ENCODE measurements around the gene DMD.
"Not testable (repeated sequence)": the region's sequence is repeated elsewhere in the genome, so short reads cannot be mapped to it uniquely, and the experiment has no call there.

The DMD gene

DNA sequence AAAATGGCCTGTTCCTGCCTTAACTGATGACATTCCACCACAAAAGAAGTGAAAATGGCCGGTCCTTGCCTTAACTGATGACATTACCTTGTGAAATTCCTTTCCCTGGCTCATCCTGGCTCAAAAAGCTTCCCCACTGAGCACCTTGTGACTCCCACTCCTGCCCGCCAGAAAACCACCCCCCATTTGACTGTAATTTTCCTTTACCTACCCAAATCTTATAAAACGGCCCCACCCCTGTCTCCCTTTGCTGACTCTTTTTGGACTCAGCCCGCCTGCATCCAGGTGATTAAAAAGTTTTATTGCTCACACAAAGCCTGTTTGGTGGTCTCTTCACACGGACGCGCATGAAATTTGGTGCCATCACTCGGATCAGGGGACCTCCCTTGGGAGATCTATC, 1833.5 kb downstream of the DMD start:
- DNase-seq, result not testable (repeated sequence)

DNA sequence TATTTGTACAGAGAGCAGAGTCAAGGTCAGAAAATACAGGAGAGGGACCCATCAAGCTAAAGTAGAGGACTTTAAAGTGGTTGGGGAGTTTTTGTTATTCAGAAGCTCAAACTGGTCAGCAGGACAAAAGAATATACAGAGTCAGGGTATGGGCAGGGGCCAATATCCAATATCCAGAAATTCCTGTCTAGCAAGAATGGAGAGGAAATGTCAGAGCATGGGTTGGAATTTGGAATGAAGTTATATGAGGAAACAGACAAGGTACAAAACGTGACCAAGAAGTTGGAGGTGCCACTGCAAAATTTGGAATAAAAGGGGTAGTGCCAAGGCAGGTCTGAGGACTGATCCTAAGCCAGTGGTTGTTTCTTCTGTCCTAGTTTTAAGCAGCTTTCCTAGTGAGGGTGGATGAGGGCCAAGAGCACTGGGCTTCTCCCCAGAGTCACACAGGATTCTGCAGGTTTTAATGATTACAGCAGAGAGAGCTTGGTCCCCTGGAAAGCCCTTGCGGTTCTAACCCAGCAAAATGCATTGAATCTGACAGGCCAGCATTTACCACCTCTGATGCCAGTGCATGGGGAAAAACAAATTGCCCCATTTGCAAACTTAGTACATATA, 1834.8 kb downstream of the DMD start:
- DNase-seq, result no peak

DNA sequence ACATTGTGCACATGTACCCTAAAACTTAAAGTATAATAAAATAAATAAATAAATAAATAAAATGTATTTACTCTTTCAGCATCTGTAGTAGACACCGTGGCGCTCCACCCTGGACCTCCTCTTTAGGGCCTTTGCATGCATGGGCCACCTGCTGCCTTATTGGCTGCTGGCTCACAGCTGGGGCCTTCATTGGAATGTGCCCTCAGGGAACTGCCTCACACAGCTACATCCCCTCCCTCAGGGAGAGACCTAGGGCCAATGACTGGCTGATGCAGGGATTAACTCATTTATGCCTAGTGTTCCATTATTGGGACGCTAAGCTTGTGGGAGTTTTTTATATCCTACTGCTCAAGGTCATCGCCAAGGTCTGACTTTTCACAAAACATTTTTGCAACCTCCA, 1836.6 kb downstream of the DMD start:
- no peak for DNase-seq

DNA sequence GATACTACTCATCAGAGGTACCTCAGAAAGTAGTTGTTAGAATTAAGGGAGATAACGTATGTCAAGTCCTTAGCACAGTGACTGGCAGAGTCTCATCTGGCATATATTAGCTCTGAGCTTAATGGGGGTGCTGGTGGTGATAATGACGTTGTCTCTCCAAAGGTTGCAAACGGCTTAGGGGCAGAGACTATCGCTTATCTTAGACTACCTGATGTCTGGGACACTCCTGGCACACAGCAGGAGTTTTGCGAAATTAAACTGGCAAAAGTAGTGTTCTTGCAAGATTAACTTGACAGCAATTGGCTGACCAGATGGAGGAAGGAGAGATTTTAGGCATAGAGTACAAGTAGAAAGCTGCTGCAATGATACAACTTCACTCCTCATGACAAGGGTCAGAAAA, 1839.4 kb downstream of the DMD start:
- DNase-seq, result no peak

DNA sequence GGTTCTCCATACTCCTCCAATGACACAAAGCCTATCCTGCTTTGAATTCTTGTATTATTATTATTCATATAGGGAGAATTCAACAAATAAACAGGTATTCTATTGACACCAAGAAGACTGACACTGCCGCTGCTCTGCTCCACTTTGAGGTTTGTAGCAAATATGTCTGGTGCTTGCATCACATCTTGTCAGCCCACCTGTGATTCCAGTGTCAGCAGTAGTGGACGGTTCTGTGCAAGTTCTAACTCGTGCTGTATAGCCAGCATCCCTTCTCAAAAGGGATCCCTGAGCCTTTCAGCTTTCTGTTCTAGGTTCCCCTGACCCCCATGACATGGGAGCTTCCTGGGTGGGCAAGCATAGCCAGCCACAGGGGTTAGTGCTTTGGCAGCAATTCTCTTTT, 1843.5 kb downstream of the DMD start:
- DNase-seq, result no peak

DNA sequence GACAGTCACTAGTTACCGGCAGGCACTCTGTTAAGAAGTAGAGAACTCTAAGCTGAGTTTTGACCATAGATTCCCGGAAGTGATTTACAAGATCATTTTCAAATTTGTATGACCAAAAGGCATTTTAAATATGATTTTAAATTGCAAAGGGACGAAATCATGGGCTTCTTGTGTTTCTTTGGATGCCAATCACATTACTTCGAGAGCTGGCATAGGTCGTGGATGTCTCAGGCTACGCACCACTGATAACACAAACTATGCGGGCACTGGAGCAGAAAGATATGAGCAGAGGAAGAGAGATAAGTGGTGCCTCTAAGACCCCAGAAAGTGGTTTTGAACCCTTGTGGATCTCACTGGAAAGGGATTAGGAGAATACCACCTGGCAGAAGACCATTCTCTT, 1845.3 kb downstream of the DMD start:
- DNase-seq, result no peak

DNA sequence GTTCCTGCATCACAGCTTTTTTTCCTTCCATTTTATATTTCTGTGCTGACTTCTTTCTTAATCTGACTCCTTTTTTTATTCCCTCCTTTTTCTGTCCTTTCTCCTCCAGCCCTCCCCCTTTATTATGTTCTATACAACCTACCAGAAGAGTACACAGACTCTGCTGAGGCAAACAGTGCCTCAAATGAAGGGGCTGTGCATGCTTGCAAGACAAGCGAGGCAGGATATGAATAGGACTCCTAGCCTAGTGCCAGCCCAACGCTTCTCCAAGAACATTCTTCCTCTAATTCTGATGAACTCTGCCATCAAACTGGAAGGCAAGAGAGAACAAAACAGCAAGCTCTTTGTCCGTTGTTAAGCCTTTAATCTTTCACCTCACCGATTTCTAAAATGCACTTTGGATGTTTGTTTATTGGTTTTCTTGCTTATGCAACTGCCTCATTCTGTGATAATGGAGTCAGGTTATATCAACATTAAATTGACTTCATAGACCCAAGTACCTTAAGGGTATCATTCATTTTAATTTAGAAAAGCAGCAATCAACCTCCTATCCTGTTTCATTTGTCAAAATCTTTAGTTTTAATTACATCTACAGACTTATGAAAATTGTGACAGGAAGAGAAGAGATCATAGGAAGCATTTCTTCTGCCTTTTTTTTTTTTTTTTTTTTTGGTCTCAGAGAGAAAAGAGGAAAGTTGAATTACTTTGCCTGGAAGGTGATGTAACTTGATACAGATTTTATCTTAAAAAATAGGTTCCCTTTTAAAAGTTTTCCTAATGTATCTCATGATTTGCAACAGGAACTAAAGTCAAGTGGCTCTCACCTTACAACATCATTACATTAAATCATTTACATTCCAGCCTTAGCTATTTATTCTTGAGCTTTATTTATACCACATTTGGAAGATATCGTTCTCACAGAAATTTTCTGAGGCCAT, 1854.8 kb downstream of the DMD start:
- no peak for DNase-seq

DNA sequence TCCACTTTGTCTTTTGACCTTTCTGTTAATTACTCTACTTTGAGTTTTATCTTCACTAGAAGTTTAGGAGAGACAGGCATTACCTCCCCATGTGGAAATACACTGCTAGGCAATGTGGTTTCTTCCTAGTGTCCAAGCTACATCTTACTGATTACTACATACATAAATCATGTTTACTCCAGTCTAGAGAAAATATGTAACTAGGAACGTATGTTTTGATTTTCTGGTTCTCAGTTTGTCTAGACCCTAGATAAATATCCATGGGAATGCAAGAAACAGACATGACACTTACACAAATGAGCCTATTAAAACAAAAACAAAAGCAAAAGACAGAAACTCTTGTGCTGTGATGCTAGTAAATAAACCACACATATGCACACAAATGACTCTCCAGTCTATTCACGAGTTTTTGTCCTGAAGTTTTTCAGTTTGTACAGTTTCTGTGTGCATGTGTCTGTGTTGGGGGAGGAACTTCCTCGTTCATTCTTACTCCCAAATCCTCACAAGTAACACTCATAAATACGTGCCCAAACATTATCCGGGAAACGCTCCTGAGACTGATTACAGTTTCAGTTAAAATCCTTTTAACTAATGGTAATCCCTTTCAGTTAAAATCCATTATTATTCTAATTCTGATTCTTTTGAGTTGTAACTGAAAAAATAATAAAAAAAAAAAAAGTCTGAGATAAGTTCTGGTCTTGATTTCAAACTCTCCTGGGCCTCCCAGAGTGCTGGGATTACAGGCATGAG, 1856.0 kb downstream of the DMD start:
- no peak for DNase-seq

DNA sequence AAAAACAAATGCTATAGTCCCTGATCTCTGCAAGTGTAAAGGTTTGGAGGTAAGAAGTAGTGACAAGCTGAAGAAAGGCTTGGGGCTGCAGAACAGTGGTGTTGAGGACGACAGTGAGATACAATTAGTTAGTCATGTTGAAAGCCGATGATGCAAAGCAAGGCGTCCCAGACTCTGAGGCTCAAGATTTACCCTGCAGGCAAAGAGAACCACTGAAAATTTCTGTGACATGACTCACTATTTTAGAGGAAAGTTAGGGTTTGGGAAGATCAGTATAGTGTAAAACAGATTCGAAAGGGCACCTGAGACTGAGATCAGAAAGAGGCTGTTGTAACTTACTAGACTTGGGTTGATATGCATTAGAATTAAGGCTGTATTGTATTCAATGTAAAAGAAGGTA, 1858.3 kb downstream of the DMD start:
- DNase-seq, result no peak

DNA sequence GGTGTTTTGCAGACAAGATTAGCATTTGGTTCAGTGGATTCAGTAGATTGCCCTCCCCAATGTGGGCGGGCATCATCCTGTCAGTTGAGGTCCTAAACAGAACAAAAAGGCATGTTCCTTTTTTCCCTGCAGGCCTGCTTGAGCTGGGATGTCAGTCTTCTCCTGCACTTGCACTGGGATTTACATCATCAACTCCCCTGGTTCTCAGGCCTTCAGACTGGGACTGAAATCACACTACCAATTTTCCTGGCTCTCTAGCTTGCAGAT, 1860.6 kb downstream of the DMD start:
- DNase-seq, result no peak

DNA sequence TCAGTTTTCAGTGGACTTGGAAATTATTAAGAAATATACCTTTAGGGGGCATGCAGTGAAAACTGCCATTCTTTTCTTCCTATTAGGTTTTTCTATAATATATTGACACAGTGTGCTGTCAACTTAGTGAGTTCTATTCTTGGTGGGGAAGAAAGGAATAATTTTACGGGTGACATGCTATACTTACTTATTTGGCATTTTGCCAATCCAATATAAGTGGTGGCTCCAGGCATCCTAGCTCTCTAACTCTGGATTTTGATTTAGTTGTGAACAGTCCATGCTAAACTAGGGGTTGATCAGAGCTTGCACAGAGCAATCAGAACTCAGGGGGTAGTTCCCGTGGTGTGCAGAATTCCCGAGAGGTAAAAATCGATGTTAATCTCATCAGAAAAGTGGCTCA, 1861.8 kb downstream of the DMD start:
- DNase-seq, result no peak

DNA sequence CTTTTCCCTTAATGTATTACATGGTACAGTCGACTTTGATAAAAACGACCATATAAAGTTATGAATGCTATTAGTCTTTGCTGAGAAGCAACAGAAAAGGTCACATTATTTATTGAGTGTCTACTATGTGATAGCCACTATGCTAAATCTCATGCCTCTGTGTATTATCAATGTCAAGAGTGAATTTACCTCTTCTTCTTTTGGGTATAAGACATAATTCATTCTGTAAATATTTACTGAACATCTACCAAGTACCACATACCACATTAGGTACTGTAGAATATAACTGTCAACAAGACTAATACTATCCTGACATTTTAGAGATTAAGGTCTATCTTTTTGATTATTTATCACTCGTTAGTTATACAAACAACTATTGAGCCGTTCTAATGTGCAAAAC, 1870.8 kb downstream of the DMD start:
- no peak for DNase-seq

DNA sequence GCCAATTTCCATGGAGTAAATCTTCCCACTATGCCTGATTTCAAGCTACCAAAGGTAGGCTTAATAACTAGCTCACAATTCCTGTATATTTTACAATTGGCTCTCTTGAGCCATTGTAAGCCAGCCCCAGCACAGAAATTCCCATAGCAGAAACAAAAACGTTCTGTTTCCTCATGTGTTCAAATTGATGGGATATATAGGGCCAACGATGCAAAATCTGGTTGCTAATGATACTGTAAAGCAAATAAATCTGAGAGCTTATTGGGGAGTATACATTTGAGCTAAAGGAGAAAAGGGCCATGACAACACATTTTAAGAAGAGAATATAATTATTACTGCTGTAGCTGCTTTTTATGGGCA, 1872.4 kb downstream of the DMD start:
- no peak for DNase-seq

DNA sequence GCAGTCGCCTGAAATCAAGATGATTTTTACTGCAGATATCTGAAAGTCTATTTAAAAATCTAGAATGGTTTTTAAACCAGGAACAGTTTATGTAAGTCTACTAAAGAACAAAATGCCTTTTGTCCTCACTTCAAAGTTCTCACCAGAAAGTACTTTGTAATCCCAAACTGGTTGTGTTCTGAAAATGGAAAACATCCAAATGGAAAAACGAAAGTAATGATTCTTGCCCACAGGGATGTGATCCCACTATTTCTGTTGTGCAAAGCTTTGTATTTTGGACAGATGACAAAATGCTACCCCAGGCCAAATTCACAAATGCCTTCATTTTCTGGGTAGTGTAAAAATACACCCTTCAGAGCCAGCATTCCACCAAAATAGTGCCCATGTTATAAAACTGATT, 1874.0 kb downstream of the DMD start:
- DNase-seq, result no peak

DNA sequence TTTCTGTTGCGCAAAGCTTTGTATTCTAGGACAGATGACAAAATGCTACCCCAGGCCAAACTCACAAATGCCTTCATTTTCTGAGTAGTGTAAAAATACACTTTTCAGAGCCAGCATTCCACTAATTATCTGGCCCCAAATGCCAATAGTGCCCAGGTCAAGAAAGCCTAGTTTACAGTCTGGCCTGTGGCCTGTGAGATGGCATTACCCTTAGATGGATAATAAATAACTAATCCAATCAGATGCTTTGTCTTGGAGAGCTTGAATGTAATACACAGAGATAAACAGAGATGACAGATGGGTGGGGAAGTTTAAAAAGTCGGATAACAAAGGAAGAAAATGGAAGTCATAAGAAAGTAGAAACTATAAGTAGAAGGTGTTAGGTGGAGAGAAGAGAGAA, 1874.9 kb downstream of the DMD start:
- no peak for DNase-seq

DNA sequence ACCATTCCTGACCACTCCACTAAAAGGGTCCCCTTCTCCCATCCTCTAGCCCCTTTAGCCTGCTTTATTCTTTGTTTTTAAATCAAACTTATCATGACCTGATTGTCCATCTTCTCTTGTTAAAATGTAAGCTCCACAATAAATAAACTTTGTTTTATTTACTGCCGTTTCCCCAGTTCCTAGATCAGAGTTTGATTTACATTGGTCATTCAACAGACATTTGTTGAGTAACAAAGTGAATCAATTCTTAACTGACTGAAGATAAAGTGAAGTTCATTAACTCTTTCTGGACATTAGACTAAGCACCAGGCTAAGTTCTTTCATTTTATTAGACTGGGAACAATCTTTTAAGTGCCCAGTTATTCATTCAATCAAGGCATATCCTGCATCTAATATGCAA, 1876.4 kb downstream of the DMD start:
- DNase-seq, result no peak

DNA sequence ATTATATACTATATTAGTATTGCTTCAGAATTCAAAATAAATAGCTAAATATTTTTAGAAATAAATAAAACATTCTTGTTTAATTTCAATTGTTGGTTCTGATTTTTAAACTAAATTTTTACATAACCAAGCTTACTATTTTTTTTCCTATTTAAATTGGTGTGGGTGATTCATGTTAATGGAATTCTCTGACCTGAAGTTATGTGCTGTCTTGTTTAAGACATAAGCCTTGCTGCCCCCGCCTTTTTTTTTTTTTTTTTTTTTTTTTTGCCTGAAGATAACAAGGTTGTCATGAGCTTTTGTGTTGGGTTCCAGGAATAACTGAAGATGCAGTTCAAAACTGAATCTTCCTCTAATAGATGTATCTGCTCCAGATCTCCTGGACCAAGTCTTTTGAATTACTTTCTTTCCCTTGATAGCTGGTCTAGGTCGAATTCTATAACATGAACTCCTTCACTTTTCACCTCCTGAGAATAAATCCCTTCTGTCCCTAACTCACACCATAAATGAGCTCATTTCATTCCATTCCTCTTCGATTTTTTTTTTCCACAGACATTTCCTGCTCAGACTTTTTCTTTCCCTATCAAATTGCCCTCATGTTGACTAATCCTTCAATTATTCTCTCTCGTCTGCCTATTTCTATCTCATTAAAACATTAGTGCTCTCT, 1878.1 kb downstream of the DMD start:
- no peak for DNase-seq

DNA sequence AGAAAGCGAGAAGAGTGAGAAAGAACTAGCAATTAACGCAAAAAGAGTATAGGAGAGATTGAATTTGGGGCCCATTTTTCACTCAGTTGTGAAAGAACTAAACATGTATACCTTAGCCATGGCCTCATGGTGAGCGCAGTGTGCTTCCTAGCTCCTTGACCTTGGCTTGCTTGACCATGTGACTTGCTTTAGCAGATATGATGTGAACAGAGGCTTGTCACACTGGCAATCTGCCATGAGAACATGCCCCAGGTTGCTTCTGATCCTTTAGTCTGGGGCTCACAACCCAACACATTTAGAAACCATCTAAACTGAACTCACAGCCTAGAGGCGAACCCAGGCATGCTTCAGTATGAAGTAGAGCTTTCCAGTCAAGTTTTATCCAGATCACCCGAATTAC, 1879.4 kb downstream of the DMD start:
- no peak for DNase-seq

DNA sequence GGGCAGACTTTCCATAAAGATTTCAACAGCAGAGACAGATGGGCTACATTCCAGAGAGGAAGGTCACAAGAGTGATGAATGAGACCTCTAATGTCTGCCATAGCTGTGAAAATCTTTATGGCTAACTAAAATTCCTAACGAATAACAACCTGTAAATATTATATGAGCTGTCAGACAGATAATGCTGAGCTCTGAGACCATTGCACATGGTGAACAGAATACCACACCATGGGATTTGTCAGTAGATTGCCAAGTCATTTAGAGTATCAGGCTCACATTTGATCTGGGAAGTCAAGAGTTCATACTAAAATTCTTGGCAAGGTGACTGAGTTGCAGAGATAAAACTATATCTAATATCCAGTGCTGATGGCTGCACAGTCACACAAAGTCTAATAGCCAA, 1880.3 kb downstream of the DMD start:
- no peak for DNase-seq

DNA sequence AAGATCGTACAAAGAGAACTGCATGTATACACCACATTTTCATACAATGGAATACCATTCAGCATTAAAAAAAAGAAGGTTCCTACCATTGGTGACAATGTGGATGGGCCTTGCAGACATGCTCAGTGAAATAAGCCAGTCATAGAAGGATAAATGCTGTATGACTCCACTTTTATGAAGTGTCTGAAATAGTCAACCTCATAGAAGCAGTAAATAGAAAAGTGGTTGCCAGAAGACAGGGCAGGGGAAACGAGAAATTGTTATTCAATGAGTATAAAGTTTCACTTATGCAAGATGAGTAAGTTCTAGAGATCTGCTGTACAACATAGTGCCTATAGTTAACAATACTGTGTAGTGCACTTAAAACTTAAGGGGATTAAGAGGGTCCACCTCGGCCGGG, 1882.1 kb downstream of the DMD start:
- no peak for DNase-seq

DNA sequence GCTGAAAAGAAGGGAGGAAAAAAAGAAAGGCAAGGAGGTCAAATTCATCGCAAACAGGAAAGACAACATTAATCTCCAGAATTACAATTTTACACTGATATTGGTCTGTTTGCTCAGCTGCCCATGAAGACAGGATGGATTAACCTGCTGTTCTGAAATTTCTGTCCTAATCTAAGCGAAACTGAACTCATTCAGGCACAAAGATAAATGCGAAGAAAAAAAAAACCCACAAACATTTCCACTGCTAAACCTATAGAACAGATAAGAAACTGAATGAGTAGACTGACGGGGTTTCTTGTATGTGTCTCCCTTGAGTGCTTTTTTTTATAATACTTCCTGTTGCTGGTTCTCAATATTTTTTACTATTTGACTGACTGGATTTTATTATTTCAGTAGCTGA, 1887.7 kb downstream of the DMD start:
- DNase-seq, result peak; percentile 34

DNA sequence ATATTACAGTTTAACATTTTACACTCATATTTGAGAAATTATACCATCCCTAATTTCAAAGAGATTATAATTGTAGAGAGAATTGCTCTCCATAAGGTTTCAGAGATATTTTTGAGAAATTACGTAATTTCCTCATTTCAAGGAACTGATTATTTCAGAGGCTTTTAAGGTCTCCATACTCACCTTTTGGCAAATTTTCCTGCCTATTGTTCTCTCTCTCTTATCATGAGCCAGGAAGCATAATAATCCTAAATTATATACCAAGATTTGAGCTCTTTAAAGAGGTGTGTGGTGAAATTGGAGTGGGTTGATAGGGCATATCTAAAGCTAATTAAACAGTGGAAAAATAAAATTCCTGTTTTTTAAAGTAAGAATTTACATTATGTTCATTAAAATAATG, 1890.6 kb downstream of the DMD start:
- no peak for DNase-seq

DNA sequence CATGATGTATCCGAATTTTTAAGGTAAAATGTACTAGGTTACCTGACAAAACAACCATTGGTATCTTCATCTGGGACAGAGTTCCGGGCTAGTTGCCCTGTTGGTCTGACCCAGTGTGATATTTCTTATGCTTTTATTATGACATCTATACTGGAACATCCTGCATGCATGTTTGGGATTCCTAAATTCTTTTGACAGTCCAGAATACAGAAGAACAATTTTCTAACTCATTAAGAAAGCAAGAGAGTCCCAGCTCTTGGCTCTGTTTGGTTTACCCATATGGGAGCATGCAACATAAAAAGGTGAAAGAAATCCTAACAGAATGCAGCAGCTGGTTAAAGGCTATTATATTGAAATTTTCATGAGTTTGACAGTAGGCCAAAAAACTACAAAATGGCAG, 1891.8 kb downstream of the DMD start:
- no peak for DNase-seq

DNA sequence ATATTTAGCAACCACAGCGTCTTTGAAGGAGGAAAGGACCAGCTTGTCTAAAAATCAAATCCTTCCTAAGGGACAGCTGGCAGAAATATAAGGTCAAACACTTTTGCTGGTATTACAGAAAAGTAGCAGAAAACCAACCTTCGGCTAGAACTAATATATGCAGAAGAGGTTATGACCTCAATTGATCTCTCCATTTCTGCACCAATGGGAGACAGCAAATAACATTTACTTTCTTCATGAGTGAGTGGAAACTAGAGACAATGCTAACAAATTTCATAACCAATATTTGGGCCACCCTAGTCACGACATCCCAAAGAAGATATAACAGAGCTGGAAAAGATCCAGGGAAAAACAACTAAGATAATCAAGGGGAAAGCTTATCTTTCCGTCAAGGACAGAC, 1892.5 kb downstream of the DMD start:
- no peak for DNase-seq
